ENCODE results near the gene FAF1. TPM values are rescaled to one million over a fixed set of nuclear protein-coding genes. Genes with fewer than 3 reads are reported as not detected.

FAF1 gene
- total RNA-seq, 2 experiments from 2014 or later, result 42.3 to 114 TPM

DNA sequence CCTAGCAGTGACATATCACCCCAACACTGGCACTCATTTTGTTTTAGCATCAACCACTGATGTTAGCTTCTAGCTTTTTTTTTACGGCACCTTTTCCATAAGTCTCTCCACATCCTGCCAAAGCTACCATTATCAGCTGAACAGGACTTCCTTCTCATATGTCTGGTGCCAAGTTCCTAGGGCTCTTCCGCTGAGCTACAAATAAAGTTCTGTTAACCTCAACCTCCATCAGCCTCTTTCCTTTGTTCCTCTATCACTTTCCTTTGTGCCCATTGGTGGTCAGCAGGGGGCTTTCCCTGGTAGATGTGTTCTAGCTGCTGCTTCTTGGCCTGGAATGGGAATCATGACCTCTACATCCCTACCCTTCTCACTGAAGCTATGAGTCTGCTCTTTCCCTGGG, 163.8 kb downstream of the FAF1 start:
- POLR2A ChIA-PET, result interaction anchor here (0.6 to 0.7 kb wide), 3 partner anchors 45 to 839 kb away, joined by 3 to 4 read pairs (median 3); no protein-coding TSS in a partner anchor
- H2AFZ ChIP-seq (ENCODE audit: low read length), result no peak overlapping the region
- no peak for DNase-seq (ENCODE audit: low spot score)
- 0 out of 2 replicates have a peak, but pooled peaks cover 5% of the 10 kb centered on the region for H3K36me3 ChIP-seq (ENCODE audit: insufficient read depth, low read length)
- H3K4me2 ChIP-seq (ENCODE audit: low read length), result no peak overlapping the region
- H3K9me3 ChIP-seq (ENCODE audit: low read length), result no peaks in the 10 kb centered on the region
- no peaks in the 10 kb centered on the region for H3K9me2 ChIP-seq (ENCODE audit: insufficient read depth, low read length)
- BruUV-seq (replicated peaks), result no TSS peak
- no peaks in the 10 kb centered on the region for H3K79me2 ChIP-seq (ENCODE audit: insufficient read depth, low read depth, low read length)
- H3K4me1 ChIP-seq (ENCODE audit: insufficient read depth, low read length, poor library complexity, severe bottlenecking), result no peaks in the 10 kb centered on the region
- H3K4me3 ChIP-seq (ENCODE audit: low read depth, low read length, poor library complexity, severe bottlenecking), result no peak overlapping the region
- intact Hi-C loops (cut with micrococcal nuclease; ENCODE audit: unreplicated experiment), result no loop called here
- CTCF ChIA-PET (ENCODE audit: unreplicated experiment), result no interaction called here
- no peaks in the 10 kb centered on the region for H4K20me1 ChIP-seq (ENCODE audit: insufficient read depth, low read length)
- TF ChIP-seq EZH2phosphoT487 (IDR thresholded peaks at IDR 0.05; ENCODE audit: borderline replicate concordance, low read depth, low read length), result no peak
- TF ChIP-seq, protein P1, sequence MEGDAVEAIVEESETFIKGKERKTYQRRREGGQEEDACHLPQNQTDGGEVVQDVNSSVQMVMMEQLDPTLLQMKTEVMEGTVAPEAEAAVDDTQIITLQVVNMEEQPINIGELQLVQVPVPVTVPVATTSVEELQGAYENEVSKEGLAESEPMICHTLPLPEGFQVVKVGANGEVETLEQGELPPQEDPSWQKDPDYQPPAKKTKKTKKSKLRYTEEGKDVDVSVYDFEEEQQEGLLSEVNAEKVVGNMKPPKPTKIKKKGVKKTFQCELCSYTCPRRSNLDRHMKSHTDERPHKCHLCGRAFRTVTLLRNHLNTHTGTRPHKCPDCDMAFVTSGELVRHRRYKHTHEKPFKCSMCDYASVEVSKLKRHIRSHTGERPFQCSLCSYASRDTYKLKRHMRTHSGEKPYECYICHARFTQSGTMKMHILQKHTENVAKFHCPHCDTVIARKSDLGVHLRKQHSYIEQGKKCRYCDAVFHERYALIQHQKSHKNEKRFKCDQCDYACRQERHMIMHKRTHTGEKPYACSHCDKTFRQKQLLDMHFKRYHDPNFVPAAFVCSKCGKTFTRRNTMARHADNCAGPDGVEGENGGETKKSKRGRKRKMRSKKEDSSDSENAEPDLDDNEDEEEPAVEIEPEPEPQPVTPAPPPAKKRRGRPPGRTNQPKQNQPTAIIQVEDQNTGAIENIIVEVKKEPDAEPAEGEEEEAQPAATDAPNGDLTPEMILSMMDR (conservative IDR thresholded peaks at IDR 0.05; ENCODE audit: low read length), result no peak
- no peak overlapping the region for H3K27ac ChIP-seq (ENCODE audit: low read depth, low read length, poor library complexity, severe bottlenecking)

DNA sequence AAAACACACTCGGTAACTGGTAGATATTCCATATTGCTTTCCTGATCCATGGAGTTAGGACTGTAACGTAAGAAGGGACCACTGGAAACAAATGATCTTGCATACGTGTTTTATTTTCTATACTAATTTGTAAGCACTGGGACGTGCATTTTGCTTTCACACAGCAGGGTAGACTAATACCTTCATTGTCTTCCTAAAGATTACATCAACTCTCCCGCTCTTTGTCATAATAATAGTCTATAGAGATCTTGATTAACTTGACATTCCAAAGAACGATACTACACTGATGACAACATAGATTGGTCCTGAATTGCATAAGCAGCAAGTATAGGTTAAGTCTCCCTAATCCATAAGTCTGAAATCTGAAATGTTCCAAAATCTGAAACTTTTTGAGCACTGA, 166.5 kb downstream of the FAF1 start:
- Histone ChIP-seq H3K36me3 (ENCODE audit: insufficient read depth, low read length) (0 out of 2 replicates have a peak, but pooled peaks cover 3% of the 10 kb centered on the region), H4K20me1 (ENCODE audit: insufficient read depth, low read length) (no peaks in the 10 kb centered on the region), H3K4me3 (ENCODE audit: low read depth, low read length, poor library complexity, severe bottlenecking) (no peak overlapping the region), H3K4me1 (ENCODE audit: insufficient read depth, low read length, poor library complexity, severe bottlenecking) (no peaks in the 10 kb centered on the region), H3K79me2 (ENCODE audit: insufficient read depth, low read depth, low read length) (no peaks in the 10 kb centered on the region), H3K9me2 (ENCODE audit: insufficient read depth, low read length) (no peaks in the 10 kb centered on the region), H2AFZ (ENCODE audit: low read length) (no peak overlapping the region), H3K4me2 (ENCODE audit: low read length) (no peak overlapping the region), H3K9me3 (ENCODE audit: low read length) (no peaks in the 10 kb centered on the region), H3K27ac (ENCODE audit: low read depth, low read length, poor library complexity, severe bottlenecking) (no peak overlapping the region)
- TF ChIP-seq, protein P1 (conservative IDR thresholded peaks at IDR 0.05; ENCODE audit: low read length), result no peak
- TF ChIP-seq EZH2phosphoT487 (IDR thresholded peaks at IDR 0.05; ENCODE audit: borderline replicate concordance, low read depth, low read length), result no peak
- POLR2A ChIA-PET, result no interaction called here
- CTCF ChIA-PET (ENCODE audit: unreplicated experiment), result no interaction called here
- BruUV-seq (replicated peaks), result no TSS peak
- no peak for DNase-seq (ENCODE audit: low spot score)
- intact Hi-C loops (cut with micrococcal nuclease; ENCODE audit: unreplicated experiment), result no loop called here

DNA sequence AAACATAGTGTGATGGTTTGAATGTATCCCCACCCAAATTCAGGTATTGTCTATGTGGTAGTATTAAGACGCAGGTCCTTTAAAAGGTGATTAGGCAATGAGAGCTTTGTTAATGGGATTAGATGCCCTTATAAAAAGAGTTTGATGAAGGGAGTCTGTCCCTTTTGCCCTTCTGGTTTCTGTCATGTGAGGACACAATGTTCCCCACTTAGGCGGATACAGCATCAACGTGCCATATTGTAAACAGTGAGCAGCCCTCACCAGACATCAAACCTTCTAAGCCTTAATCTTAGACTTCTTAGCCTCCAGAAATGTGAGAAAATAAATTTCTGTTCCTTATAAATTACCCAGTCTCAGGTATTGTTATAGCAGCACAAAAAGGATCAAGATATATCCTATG, 172.8 kb downstream of the FAF1 start:
- no peaks in the 10 kb centered on the region for H4K20me1 ChIP-seq (ENCODE audit: insufficient read depth, low read length)
- POLR2A ChIA-PET, result no interaction called here
- H3K4me3 ChIP-seq (ENCODE audit: low read depth, low read length, poor library complexity, severe bottlenecking), result no peak overlapping the region
- H3K9me2 ChIP-seq (ENCODE audit: insufficient read depth, low read length), result no peaks in the 10 kb centered on the region
- no TSS peak for BruUV-seq (replicated peaks)
- H3K79me2 ChIP-seq (ENCODE audit: insufficient read depth, low read depth, low read length), result peaks cover 12% of the 10 kb centered on the region; the same call in 1 of the 2 replicates
- H3K9me3 ChIP-seq (ENCODE audit: low read length), result no peaks in the 10 kb centered on the region
- TF ChIP-seq EZH2phosphoT487 (IDR thresholded peaks at IDR 0.05; ENCODE audit: borderline replicate concordance, low read depth, low read length), result no peak
- TF ChIP-seq, protein P1 (conservative IDR thresholded peaks at IDR 0.05; ENCODE audit: low read length), result no peak
- H3K27ac ChIP-seq (ENCODE audit: low read depth, low read length, poor library complexity, severe bottlenecking), result no peak overlapping the region
- H2AFZ ChIP-seq (ENCODE audit: low read length), result no peak overlapping the region
- H3K4me1 ChIP-seq (ENCODE audit: insufficient read depth, low read length, poor library complexity, severe bottlenecking), result no peaks in the 10 kb centered on the region
- no peak for DNase-seq (ENCODE audit: low spot score)
- CTCF ChIA-PET (ENCODE audit: unreplicated experiment), result no interaction called here
- peaks cover 42% of the 10 kb centered on the region for H3K36me3 ChIP-seq (ENCODE audit: insufficient read depth, low read length)
- intact Hi-C loops (cut with micrococcal nuclease; ENCODE audit: unreplicated experiment), result no loop called here
- no peak overlapping the region for H3K4me2 ChIP-seq (ENCODE audit: low read length)

Measured in OCI-LY7 (cell line).